Measurements from ENCODE around the gene CCL20. TPM values are rescaled to one million over a fixed set of nuclear protein-coding genes. Genes with fewer than 3 reads are reported as not detected.
A peak's percentile ranks its signal among the peaks of the same experiment; 100 is the strongest.

Gene CCL20
- total and polyA plus RNA-seq, 2 of the 13 experiments (the other 11 are each of a cell fraction or from before 2014, with no cell fraction given) = 223 to 903 TPM

DNA sequence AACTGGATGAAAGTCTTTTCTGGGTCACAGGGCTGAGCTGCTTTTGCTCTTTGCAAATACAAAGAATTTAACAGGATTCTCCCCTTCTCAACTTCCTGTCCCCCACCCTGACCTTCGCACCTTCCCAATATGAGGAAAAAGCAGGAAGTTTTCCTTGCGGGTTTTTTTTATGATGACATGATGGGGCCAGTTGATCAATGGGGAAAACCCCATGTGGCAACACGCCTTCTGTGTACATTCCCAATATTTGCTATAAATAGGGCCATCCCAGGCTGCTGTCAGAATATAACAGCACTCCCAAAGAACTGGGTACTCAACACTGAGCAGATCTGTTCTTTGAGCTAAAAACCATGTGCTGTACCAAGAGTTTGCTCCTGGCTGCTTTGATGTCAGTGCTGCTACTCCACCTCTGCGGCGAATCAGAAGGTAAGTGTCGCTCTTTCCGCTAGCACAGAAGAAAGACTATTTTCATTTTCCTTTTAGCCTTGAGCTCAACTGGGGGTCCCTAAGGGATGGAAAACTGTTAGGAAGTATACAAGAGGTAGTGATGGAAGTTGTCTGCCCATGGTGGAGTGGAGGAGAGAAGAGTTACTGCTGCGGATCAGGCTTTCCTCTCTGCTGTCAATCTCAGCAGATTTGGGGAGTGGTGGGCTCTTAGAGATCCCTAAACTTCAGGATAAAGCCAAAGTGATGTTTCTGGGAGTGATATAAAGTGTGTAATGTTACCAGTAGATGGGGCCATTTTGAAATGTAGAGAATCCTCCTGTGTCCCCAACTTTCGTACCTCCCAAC is at the start of gene CCL20 (continued):
- peak; percentile 90; the same call in 1 of the 2 replicates for TF ChIP-seq ZMAT3 (CRISPR knock-in tag; conservative IDR thresholded peaks at IDR 0.05)
- peak; percentile 79; the same call in 1 of the 2 replicates for TF ChIP-seq ZNF563 (CRISPR knock-in tag; IDR thresholded peaks at IDR 0.05)
- TF ChIP-seq ZNF225 (CRISPR knock-in tag; IDR thresholded peaks at IDR 0.05) = no peak
- TF ChIP-seq, protein P1, sequence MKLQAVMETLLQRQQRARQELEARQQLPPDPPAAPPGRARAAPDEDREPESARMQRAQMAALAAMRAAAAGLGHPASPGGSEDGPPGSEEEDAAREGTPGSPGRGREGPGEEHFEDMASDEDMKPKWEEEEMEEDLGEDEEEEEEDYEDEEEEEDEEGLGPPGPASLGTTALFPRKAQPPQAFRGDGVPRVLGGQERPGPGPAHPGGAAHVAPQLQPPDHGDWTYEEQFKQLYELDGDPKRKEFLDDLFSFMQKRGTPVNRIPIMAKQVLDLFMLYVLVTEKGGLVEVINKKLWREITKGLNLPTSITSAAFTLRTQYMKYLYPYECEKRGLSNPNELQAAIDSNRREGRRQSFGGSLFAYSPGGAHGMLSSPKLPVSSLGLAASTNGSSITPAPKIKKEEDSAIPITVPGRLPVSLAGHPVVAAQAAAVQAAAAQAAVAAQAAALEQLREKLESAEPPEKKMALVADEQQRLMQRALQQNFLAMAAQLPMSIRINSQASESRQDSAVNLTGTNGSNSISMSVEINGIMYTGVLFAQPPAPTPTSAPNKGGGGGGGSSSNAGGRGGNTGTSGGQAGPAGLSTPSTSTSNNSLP (IDR thresholded peaks at IDR 0.05; ENCODE audit: low read depth, low read length) = peak; percentile 97
- 0 out of 2 replicates have a peak, but pooled peaks have one; percentile 28 for TF ChIP-seq KIAA2018 (CRISPR knock-in tag; IDR thresholded peaks at IDR 0.05; ENCODE audit: borderline replicate concordance)
- no peak for TF ChIP-seq ZNF382 (CRISPR knock-in tag; IDR thresholded peaks at IDR 0.05; ENCODE audit: borderline replicate concordance)
- TF ChIP-seq ZNF367 (CRISPR knock-in tag; IDR thresholded peaks at IDR 0.05; ENCODE audit: borderline replicate concordance) = no peak
- peak; percentile 99 for TF ChIP-seq RORA (CRISPR knock-in tag; IDR thresholded peaks at IDR 0.05)
- no peak for TF ChIP-seq SP2 (CRISPR knock-in tag; IDR thresholded peaks at IDR 0.05)
- TF ChIP-seq ZBTB20 (CRISPR knock-in tag; IDR thresholded peaks at IDR 0.05; ENCODE audit: borderline replicate concordance, low read depth) = peak; percentile 67; the same call in 1 of the 2 replicates
- TF ChIP-seq PPARG (CRISPR knock-in tag; conservative IDR thresholded peaks at IDR 0.05) = peak; percentile 84
- no peak; the same call in 1 of the 2 replicates for TF ChIP-seq YEATS4 (CRISPR knock-in tag; IDR thresholded peaks at IDR 0.05; ENCODE audit: borderline replicate concordance)
- no peak for TF ChIP-seq ZNF530 (CRISPR knock-in tag; IDR thresholded peaks at IDR 0.05; ENCODE audit: low read depth)
- no peak for TF ChIP-seq ZBTB1 (CRISPR knock-in tag; IDR thresholded peaks at IDR 0.05; ENCODE audit: borderline replicate concordance)
- no peak for TF ChIP-seq ZNF296 (CRISPR knock-in tag; conservative IDR thresholded peaks at IDR 0.05)
- TF ChIP-seq IRF1 (CRISPR knock-in tag; IDR thresholded peaks at IDR 0.05; ENCODE audit: low read depth) = no peak
- TF ChIP-seq, protein P2, sequence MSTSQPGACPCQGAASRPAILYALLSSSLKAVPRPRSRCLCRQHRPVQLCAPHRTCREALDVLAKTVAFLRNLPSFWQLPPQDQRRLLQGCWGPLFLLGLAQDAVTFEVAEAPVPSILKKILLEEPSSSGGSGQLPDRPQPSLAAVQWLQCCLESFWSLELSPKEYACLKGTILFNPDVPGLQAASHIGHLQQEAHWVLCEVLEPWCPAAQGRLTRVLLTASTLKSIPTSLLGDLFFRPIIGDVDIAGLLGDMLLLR (CRISPR knock-in tag; IDR thresholded peaks at IDR 0.05) = no peak
- TF ChIP-seq ZSCAN20 (CRISPR knock-in tag; IDR thresholded peaks at IDR 0.05; ENCODE audit: borderline replicate concordance) = peak; percentile 22; the same call in 1 of the 2 replicates
